ENCODE measurements around the gene GPR62.

GRCh38 chr3:51962854-51963530 is 7.8 kb downstream of the GPR62 start:
- TF ChIP-seq, protein P1, sequence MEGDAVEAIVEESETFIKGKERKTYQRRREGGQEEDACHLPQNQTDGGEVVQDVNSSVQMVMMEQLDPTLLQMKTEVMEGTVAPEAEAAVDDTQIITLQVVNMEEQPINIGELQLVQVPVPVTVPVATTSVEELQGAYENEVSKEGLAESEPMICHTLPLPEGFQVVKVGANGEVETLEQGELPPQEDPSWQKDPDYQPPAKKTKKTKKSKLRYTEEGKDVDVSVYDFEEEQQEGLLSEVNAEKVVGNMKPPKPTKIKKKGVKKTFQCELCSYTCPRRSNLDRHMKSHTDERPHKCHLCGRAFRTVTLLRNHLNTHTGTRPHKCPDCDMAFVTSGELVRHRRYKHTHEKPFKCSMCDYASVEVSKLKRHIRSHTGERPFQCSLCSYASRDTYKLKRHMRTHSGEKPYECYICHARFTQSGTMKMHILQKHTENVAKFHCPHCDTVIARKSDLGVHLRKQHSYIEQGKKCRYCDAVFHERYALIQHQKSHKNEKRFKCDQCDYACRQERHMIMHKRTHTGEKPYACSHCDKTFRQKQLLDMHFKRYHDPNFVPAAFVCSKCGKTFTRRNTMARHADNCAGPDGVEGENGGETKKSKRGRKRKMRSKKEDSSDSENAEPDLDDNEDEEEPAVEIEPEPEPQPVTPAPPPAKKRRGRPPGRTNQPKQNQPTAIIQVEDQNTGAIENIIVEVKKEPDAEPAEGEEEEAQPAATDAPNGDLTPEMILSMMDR (conservative IDR thresholded peaks at IDR 0.05; ENCODE audit: low read depth in 2 of 2) = no peak
- TF ChIP-seq EZH2 (IDR thresholded peaks at IDR 0.05; ENCODE audit: low read depth, unreplicated experiment) (no peak), JUNB (IDR thresholded peaks at IDR 0.05; ENCODE audit: unreplicated experiment) (no peak)
